NCI-H2227 (cell line): ENCODE results near the gene TMEM132C.

ENCODE experiments used
- DNase-seq: peaks from one replicate; lab custom pipeline; 2025; ENCODE audit not compliant: unreplicated experiment; lab: John Stamatoyannopoulos, UW

The TMEM132C gene

DNA sequence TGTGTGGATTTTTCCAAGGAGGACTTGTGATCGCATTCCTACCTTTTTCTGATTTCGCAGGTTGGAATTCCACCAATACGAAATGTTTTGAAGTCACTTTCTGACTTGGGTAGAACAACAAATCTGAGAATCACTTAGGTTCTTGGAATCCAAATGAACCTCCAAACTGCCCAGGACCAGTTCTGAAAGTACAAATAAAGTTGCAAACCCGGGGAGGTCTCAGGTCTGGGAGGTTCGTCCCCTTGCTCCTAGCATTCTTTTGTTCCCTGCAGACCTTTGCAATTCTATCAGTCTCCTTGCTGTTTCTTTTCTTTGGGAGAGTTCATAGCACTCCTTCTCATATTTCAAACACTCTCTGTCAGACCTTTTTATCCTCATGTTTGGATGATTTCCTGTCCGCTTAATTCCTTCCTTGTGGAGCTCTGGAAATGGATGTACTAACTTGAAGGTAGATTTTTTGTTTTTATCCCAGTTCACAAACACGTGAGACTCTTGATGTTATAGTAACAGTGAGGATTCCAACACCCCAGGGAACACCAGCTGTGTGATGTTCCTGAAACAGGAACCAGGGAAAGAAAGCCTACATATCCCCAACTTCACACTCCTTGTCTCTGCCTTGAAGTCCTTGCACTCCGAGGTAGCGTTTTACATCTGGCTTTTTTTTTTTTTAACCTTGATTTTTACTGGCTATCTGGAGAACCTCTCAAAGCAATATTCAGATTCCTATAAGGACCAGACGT, 70.6 kb downstream of the TMEM132C start:
- no peak for DNase-seq

GRCh38 chr12:128338386-128339125, 71.6 kb downstream of the TMEM132C start:
- DNase-seq: no peak

- no peak for DNase-seq
These were observed 72.2 kb downstream of the TMEM132C start for GRCh38 chr12:128339126-128339520.

DNA sequence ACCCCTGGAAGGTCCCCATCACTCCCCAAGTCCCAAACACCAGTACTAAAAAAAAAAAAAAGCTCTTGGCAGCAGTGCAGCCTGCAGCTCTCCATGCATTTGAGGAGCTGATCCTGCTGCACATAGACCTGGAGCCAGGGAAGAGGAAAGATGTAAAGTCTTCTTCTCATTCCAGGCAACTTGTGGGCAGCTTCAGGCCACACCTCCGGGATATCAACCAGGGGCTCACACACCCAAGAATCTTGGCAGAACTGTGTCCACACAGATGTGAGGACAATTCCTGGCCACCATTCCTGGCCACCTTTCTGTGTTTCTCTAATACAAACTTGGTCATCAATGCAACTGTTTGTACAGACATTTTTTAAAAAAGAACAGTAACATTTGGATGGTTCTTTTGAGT, 72.7 kb downstream of the TMEM132C start:
- DNase-seq: no peak

- DNase-seq: no peak
These were observed 86.3 kb downstream of the TMEM132C start for GRCh38 chr12:128353301-128353700.

DNA sequence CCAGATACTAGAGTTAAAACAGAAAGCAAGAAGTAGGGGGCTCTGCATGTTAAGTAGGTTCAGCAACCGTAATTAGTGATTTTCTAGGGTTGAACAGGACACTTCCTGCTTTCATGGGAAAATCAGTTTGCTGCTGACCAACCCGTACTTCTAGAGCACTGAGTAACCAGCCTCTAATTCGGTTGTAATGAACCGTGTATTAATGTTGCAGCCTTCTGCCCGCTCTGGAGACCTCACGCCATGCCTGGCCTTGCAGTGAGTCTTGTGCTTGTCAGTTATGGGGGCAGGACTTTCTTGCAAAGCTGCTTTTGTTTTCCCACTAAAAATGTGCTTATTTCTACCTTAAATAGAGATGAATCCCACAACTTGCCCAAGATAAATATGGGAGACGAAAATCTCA, 89.6 kb downstream of the TMEM132C start:
- DNase-seq: no peak

DNA sequence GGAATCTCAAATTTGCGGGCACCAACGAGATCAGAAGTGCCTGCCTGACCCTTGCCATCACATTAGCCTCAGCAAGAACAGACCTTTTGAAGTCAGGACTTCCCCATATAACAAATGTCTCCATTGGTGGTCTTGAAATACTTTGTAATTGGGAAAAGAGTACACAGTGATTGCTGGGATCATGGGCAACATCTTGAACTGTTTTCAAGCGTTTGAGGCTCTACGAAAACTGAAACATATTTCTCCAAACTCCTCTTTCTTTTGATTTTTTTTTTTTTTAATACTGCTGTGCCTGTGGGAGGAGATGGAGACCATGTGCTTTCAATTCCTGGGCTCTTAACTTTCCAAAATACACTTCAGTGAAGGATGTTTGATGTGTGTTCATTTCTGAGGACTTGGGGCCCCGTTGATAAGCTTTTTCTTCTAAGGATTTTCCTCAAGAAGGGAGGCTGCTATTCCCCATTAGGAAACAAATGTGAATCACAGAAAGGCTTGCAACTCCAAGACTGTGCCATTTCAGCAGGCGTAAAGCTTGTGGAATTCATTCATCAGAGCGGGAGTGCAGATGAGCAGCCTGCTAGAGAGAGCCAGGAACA, 94.5 kb downstream of the TMEM132C start:
- no peak for DNase-seq

- DNase-seq: no peak
These were observed 98.1 kb downstream of the TMEM132C start for GRCh38 chr12:128365032-128365431.

DNA sequence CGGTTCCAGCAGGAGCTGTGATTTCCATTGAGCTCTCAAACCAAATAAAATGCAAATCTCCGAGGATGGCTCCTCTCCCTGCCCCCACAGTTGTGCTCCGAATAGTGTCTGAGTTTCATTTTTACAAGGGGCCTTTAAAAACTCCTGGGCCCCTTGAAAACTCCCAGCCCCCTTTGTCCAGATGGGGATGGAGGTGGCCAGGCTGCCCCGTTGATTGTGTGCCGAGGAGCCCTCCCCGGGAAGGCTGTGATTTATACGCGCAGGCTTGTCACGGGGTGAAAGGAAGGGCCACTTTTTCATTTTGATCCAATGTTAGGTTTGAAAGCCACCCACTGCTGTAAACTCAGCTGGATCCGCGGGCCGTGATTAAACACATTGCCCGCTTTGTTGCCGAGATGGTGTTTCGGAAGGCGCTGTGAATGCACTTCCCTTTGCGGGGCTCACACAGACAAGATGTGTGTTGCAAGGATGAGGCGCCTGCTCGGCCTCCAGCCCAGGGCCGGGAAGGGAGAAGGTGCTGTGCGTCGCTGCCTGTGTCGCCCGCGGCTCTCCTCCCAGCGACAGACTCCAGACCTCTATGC, 98.8 kb downstream of the TMEM132C start:
- DNase-seq: no peak

- DNase-seq: no peak
These were observed 101.0 kb downstream of the TMEM132C start for GRCh38 chr12:128367961-128368360.

DNA sequence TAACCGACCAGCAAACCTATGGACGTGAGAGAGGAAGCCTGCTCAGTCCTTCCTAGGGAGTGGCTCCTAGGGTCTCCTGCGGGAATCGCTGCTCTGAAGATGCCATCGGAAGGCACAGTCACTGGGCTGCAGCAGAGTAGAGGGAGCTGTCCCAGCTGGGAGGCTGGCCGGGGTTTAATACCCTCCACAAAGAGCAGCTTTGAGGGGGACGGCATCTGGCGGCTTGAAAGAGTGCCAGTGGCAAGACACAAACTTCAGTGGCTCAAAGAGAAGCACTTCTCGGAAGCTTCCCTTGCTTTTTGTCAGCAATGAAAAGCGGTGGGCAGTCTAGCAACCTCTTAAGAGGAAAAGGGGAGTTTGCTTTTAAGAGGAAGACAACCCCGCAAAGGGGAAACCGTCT, 114.6 kb downstream of the TMEM132C start:
- no peak for DNase-seq

DNA sequence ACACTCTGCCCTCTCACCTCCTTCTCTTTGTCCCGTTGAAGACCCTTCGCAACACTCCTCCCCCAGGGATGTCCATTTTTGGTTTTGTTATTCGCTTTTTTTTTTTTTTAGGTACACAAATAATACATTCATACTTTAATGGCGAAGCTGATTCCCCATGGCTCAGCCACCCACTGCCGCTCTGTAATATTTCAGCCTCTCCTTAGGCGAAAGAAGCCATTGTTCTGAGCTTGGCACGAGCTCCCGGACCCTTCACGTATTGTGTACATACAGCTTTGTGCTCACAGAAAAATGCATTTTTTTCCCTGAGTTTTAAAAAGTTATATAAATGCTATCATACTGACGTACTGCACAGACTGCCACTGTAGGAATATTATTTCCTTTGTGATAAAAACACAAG, 115.0 kb downstream of the TMEM132C start:
- DNase-seq: no peak

DNA sequence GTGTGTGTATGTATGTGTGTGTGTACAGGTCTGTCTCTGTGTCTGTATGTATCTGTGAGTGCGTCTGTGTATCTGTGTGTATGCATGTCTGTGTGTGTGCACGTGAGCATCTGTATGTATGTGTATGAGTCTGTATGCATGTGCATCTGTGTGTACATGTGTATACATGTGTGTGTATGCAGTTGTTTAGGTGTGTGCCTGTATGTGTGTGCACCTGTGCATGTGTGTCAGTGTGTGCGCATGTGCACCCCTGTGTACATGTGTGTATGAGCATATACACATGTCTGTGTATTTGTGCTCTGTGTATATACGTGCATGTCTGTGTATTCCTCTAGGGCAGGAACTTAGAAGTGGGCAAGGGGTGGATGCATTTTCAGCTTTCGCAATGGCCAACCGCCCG, 116.0 kb downstream of the TMEM132C start:
- no peak for DNase-seq

DNA sequence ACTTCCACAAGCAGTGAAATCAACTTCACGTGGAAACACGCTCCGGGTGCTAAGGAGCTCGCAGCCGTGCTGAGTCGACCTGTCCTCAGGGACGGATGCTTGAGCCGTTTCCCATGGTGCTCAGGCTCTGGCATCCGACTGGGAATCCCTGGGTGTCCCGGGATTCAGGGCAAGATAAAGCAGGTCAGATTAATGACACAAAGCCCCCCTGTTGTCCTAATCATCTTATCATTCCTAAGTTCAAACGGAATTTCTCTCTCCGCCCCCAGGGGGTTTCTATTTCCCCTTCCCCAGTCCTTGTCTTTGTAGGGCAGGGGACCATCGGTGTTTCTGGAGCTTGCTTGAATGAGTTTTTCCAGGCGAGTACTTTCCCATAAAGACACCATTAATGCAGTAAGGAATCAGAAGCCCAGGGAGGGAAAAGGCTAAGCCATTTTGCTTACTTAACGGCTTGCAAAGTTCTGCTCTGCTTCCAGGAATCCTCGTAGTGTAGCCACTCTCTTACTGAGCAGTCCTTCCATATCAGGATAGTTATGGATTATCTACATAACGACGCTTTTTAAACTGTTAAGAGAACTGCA, 116.5 kb downstream of the TMEM132C start:
- DNase-seq: no peak

DNA sequence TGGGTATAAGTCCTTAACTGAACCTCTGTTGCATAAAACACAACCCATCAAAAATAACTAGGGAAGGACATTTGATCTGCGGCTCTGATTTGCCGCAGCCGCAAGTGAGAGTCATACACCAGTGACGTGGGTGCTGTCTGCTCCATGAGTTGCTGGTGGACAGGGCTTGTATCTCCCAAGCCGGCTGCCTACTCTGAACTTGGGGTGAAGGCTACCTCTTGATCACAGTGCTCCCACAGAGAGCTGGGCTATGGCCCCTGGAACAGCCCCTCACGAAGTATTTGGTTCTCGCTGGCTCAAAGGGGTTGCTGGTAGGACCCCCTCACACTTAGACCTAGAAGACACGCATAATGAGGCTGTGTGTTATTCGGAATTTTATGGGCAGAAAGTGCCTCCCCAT, 118.8 kb downstream of the TMEM132C start:
- DNase-seq: no peak

- no peak for DNase-seq
These were observed 120.9 kb downstream of the TMEM132C start for GRCh38 chr12:128387811-128388422.

GRCh38 chr12:128388461-128389000, 121.6 kb downstream of the TMEM132C start:
- no peak for DNase-seq

GRCh38 chr12:128393346-128393745, 126.4 kb downstream of the TMEM132C start:
- no peak for DNase-seq

DNA sequence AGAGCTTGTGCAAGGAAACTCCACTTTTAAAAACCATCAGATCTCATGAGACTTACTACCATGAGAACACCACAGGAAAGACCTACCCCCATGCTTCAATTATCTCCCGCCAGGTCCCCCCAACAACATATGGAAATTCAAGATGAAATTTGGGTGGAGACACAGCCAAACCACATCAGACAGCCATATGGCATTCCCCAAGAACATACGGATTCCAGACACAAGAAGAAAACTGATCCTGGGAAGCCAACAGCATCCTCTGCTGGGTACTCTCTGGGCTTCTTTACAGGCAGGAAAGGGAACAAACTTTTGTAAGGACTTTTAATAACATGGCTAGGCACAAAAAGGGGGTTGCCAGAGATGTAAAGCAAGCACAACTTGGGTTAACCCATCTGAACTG, 127.2 kb downstream of the TMEM132C start:
- DNase-seq: no peak

- DNase-seq: no peak
These were observed 132.3 kb downstream of the TMEM132C start for GRCh38 chr12:128399253-128399652.
